GM12878 (cell line): ENCODE measurements around the gene SMIM14. TPM values are rescaled to one million over a fixed set of nuclear protein-coding genes. Genes with fewer than 3 reads are reported as not detected.

Source experiments
- ATAC-seq: fragments of 200-7000 bp; cut with Tn5 transposase; 3 replicates; pipeline ENCODE4 v1.9.1; 2020; ENCODE audit warnings: mild to moderate bottlenecking, moderate library complexity
- BruUV-seq: library from RNA; stranded (reverse); fragments of 400-500 nt; replicated peaks from 2 replicates; lab custom pipeline; 2021; lab: Mats Ljungman, UMichigan
- CTCF ChIA-PET: fragments of 300-600 bp; sonication (Branson Sonifier 250); formaldehyde crosslinking; extraction: SDS; loops from one replicate; lab custom pipeline; 2021; ENCODE audit warnings: inconsistent platforms; lab: Yijun Ruan, JAX
- POLR2A ChIA-PET: fragments of 350-600 bp; formaldehyde crosslinking; extraction: SDS; loops from one replicate; lab custom pipeline; 2021; ENCODE audit warnings: inconsistent platforms; lab: Charles Lee
- RAD21 ChIA-PET: fragments of 300-600 bp; sonication (Branson Sonifier 250); formaldehyde crosslinking; loops from one replicate; lab custom pipeline; 2023; ENCODE audit warnings: antibody characterized with exemption; ENCODE audit not compliant: unreplicated experiment; lab: Charles Lee
- SMC1A ChIA-PET: fragments of 300-600 bp; sonication (Branson Sonifier 250); formaldehyde crosslinking; loops from one replicate; lab custom pipeline; 2023; ENCODE audit not compliant: unreplicated experiment, uncharacterized antibody; lab: Charles Lee
- DNase-seq: peaks from one replicate; pipeline ENCODE4 v3.0.0-alpha.2; 2011; ENCODE audit warnings: low read depth, low spot score
- FAIRE-seq: peaks from 3 replicates; lab custom pipeline; 2011; peaks lifted over from hg19 to GRCh38; lab: Jason Lieb, UNC
- H2AFZ ChIP-seq: 2 replicates; pipeline ENCODE4 v1.6.0; 2011; ENCODE audit warnings: low read depth, low read length, control low read depth; ENCODE audit not compliant: control insufficient read depth
- H3K27ac ChIP-seq: 2 replicates; pipeline ENCODE4 v1.5.1; 2011; ENCODE audit warnings: control low read depth; ENCODE audit not compliant: control insufficient read depth, insufficient read depth
- H3K27me3 ChIP-seq, 2 experiments: replicated peaks in 1 of 2; 2 replicates each; pipeline versions ENCODE4 v1.6.0 to v1.6.1; 2011; ENCODE audit warnings: low read length in 1 of 2; ENCODE audit not compliant: control insufficient read depth in 2 of 2, insufficient read depth in 2 of 2
- H3K36me3 ChIP-seq, 2 experiments: 2 replicates each; pipeline ENCODE4 v1.5.1; 2011; ENCODE audit warnings: low read length in 1 of 2; ENCODE audit not compliant: control insufficient read depth in 2 of 2, insufficient read depth in 2 of 2
- H3K4me1 ChIP-seq: 2 replicates; pipeline ENCODE4 v1.6.1; 2011; ENCODE audit warnings: mild to moderate bottlenecking, low read length, moderate library complexity, mixed read lengths; ENCODE audit not compliant: control insufficient read depth, insufficient read depth
- H3K4me2 ChIP-seq: 2 replicates; pipeline ENCODE4 v1.6.0; 2011; ENCODE audit warnings: control low read depth; ENCODE audit not compliant: control insufficient read depth, insufficient read depth
- H3K4me3 ChIP-seq: fragments of 200-600 bp; sonication (generic); 2 replicates; pipeline ENCODE4 v1.5.1; 2016
- H3K79me2 ChIP-seq: 2 replicates; pipeline ENCODE4 v1.6.0; 2011; ENCODE audit warnings: low read length; ENCODE audit not compliant: control insufficient read depth, insufficient read depth
- H3K9ac ChIP-seq: 2 replicates; pipeline ENCODE4 v1.8.0; 2011; ENCODE audit warnings: low read length, control low read depth, mixed read lengths; ENCODE audit not compliant: control insufficient read depth, insufficient read depth
- H3K9me3 ChIP-seq: replicated peaks from 3 replicates; pipeline ENCODE4 v1.5.1; 2011; ENCODE audit warnings: mild to moderate bottlenecking, low read length; ENCODE audit not compliant: control insufficient read depth, insufficient read depth
- H4K20me1 ChIP-seq: 2 replicates; pipeline ENCODE4 v1.6.0; 2011; ENCODE audit not compliant: control insufficient read depth, insufficient read depth
- CHD1 ChIP-seq: IDR thresholded peaks from 2 replicates; pipeline ENCODE4 v1.6.1; 2012; ENCODE audit warnings: low read depth, low read length, improper control_type of control experiment
- CHD4 ChIP-seq: fragments of 200-600 bp; sonication (generic); IDR thresholded peaks from 2 replicates; pipeline ENCODE4 v1.6.1; 2016; ENCODE audit warnings: mild to moderate bottlenecking
- EP300 ChIP-seq, 2 experiments: fragments of 150-350 bp in 1 of 2; IDR thresholded peaks; 2 replicates each; pipeline ENCODE4 v1.6.1; 2011 to 2012; ENCODE audit warnings: low read depth in 2 of 2, low read length in 2 of 2, borderline replicate concordance in 1 of 2, improper control_type of control experiment in 1 of 2, inconsistent platforms in 1 of 2; ENCODE audit not compliant: control insufficient read depth in 1 of 2
- HSF1 ChIP-seq: fragments of 150-350 bp; IDR thresholded peaks from 2 replicates; pipeline ENCODE4 v1.6.1; 2014; ENCODE audit warnings: mild to moderate bottlenecking, low read depth, low read length
- KLF5 ChIP-seq: fragments of 450-650 bp; IDR thresholded peaks from 2 replicates; pipeline ENCODE4 v1.6.1; 2014; ENCODE audit warnings: mild to moderate bottlenecking; ENCODE audit not compliant: partially characterized antibody
- MTA2 ChIP-seq: fragments of 450-650 bp; IDR thresholded peaks from 2 replicates; pipeline ENCODE4 v1.6.1; 2016; ENCODE audit warnings: low read depth, mild to moderate bottlenecking, moderate library complexity
- MYC ChIP-seq: IDR thresholded peaks from 2 replicates; pipeline ENCODE4 v1.6.1; 2011; ENCODE audit warnings: mild to moderate bottlenecking, low read length, moderate library complexity, inconsistent platforms; ENCODE audit not compliant: insufficient read depth, insufficient replicate concordance, insufficient read length, severe bottlenecking
- NFXL1 ChIP-seq: fragments of 450-650 bp; IDR thresholded peaks from 2 replicates; pipeline ENCODE4 v1.6.1; 2017; ENCODE audit warnings: antibody characterized with exemption, mild to moderate bottlenecking, borderline replicate concordance
- NFYB ChIP-seq: IDR thresholded peaks from 2 replicates; pipeline ENCODE4 v1.6.1; 2011; ENCODE audit warnings: low read depth, mild to moderate bottlenecking, low read length, improper control_type of control experiment, moderate library complexity; ENCODE audit not compliant: insufficient read depth
- PML ChIP-seq: IDR thresholded peaks from 2 replicates; pipeline ENCODE4 v1.6.1; 2012; ENCODE audit warnings: low read length, inconsistent platforms
- POLR2A ChIP-seq: IDR thresholded peaks from 2 replicates; pipeline ENCODE4 v1.6.1; 2011; ENCODE audit warnings: low read depth, mild to moderate bottlenecking, low read length
- RELB ChIP-seq: fragments of 450-650 bp; IDR thresholded peaks from 2 replicates; pipeline ENCODE4 v1.6.1; 2017; ENCODE audit warnings: low read depth, mild to moderate bottlenecking, moderate library complexity
- SIN3A ChIP-seq: IDR thresholded peaks from 2 replicates; pipeline ENCODE4 v1.6.1; 2012; ENCODE audit warnings: low read depth, low read length, improper control_type of control experiment
- SMC3 ChIP-seq: IDR thresholded peaks from 2 replicates; pipeline ENCODE4 v1.6.1; 2011; ENCODE audit warnings: low read length, improper control_type of control experiment, borderline replicate concordance
- SRF ChIP-seq, 2 experiments: IDR thresholded peaks; 2 replicates each; pipeline ENCODE4 v1.6.1; 2011; ENCODE audit warnings: low read depth in 2 of 2, low read length in 2 of 2, mild to moderate bottlenecking in 1 of 2, moderate library complexity in 1 of 2
- TCF12 ChIP-seq: IDR thresholded peaks from 2 replicates; pipeline ENCODE4 v1.6.1; 2011; ENCODE audit warnings: low read depth, mild to moderate bottlenecking, low read length
- TCF3 ChIP-seq: IDR thresholded peaks from 2 replicates; pipeline ENCODE4 v1.6.1; 2012; ENCODE audit warnings: low read depth, mild to moderate bottlenecking, low read length, borderline replicate concordance; ENCODE audit not compliant: insufficient read depth
- ZBTB40 ChIP-seq: fragments of 450-650 bp; IDR thresholded peaks from 2 replicates; pipeline ENCODE4 v1.6.1; 2016; ENCODE audit warnings: mild to moderate bottlenecking, moderate library complexity, borderline replicate concordance
- WGBS: methylation state at CpG from one replicate; pipeline ENCODE4 v1.1.6; 2016; ENCODE audit warnings: low lambda C conversion rate; ENCODE audit not compliant: insufficient replicate concordance, insufficient coverage; ENCODE audit errors: missing lambda C conversion rate; 5-methylcytosine and 5-hydroxymethylcytosine counted together
- in situ Hi-C: fragments of 300-500 bp; cut with MboI; formaldehyde crosslinking; loops from 9 replicates; pipeline ENCODE4 v1.14.3; 2018; ENCODE audit warnings: mixed read lengths
- intact Hi-C: fragments of 100-400 bp; cut with micrococcal nuclease; formaldehyde crosslinking; loops from one replicate; pipeline ENCODE4 v1.14.2; 2022; ENCODE audit not compliant: unreplicated experiment
- polyA plus RNA-seq, 11 experiments: library from polyadenylated mRNA; depleted of rRNA in 4 of 11; unstranded in 6 of 11; stranded (reverse) in 5 of 11; fragments of >200 nt; fragmentation: Nextera tagmentation in 4 of 11; fragmentation: Illumina TruSeq in 1 of 11; extraction: Ambion mirVana in 4 of 11; extraction: Trizol in 1 of 11; gene quantifications; 1 replicate in 1 of 11; 2 replicates in 10 of 11; pipeline versions ENCODE4 v1.2.1 to v1.2.3, GENCODE V29; 2011 to 2016; ENCODE audit warnings: inconsistent platforms in 2 of 11, missing spikeins in 2 of 11, low read depth in 1 of 11
- total RNA-seq, 4 experiments: library from RNA; depleted of rRNA in 3 of 4; stranded (reverse); fragments of >200 nt in 3 of 4; fragmentation: Illumina TruSeq in 1 of 4; extraction: Trizol in 1 of 4; gene quantifications; 2 replicates each; pipeline versions ENCODE4 v1.2.1 to v1.2.3, GENCODE V29; 2013 to 2021

SMIM14 gene
- total and polyA plus RNA-seq, 10 of the 15 experiments (the other 5 are each of a cell fraction or from before 2014, with no cell fraction given) = 125 to 671 (median 188) TPM

DNA sequence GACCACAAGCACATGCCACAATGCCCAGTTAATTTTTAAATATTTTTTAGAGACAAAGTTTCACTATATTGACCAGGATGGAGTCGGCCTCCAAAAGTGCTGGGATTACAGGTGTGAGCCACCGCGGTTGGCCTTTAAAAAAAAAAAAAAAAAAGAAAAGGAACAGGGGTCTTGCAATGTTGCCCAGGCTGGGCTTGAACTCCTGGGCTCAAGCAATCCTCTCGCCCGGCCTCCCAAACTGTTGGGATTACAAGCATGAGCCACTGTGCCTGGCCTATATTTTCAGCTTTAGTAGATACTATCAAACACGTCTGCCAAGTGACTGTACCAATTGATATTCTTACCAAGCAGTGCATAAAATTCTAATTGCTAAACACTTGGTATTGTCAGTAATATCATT lies 120.2 kb downstream of the SMIM14 start:
- Histone ChIP-seq H4K20me1 (no peaks in the 10 kb centered on the region), H3K27me3 (no peaks in the 10 kb centered on the region), H2AFZ (no peak overlapping the region), H3K4me3 (no peak overlapping the region), H3K27ac (no peak overlapping the region), H3K9ac (no peak overlapping the region), H3K4me2 (no peak overlapping the region), H3K36me3 (peaks cover 0 to 15% of the 10 kb centered on the region in 2 experiments; a peak in 2 of 4 replicates), H3K9me3 (no peaks in the 10 kb centered on the region), H3K79me2 (peaks cover 4% of the 10 kb centered on the region), H3K4me1 (no peaks in the 10 kb centered on the region)
- RAD21 ChIA-PET = no interaction called here
- POLR2A ChIA-PET = no interaction called here
- intact Hi-C loops (no loop called here), in situ Hi-C loops (no loop called here)
- 82% methylated on average over 4 of the region's 6 CpGs for WGBS
- ATAC-seq = no peak
- DNase-seq = no peak
- CTCF ChIA-PET = no interaction called here
- SMC1A ChIA-PET = no interaction called here
- FAIRE-seq = no peak
- no TSS peak for BruUV-seq
- no peak for TF ChIP-seq TCF3
- no peak for TF ChIP-seq MYC
- no peak for TF ChIP-seq SMC3
- TF ChIP-seq SIN3A = no peak
- no peak for TF ChIP-seq CHD1
- no peak for TF ChIP-seq MTA2
- TF ChIP-seq NFXL1 = no peak
- no peak for TF ChIP-seq TCF12
- TF ChIP-seq ZBTB40 = no peak
- TF ChIP-seq RELB = no peak
- no peak for TF ChIP-seq CHD4
- no peak for TF ChIP-seq SRF (IDR thresholded peaks at IDR 0.05; ENCODE audit: low read depth in 2 of 2, low read length in 2 of 2)
- no peak for TF ChIP-seq POLR2A
- no peak for TF ChIP-seq PML
- no peak for TF ChIP-seq EP300 (IDR thresholded peaks at IDR 0.05; ENCODE audit: borderline replicate concordance in 1 of 2, control insufficient read depth in 1 of 2, low read depth in 2 of 2, low read length in 2 of 2)
- TF ChIP-seq NFYB = no peak
- TF ChIP-seq KLF5 = no peak
- no peak for TF ChIP-seq HSF1
